NT2/D1 (cell line): ENCODE results near the gene SCNN1G.

Experiments
- DNase-seq: peaks from one replicate; pipeline ENCODE4 v3.0.0-alpha.2; 2011; ENCODE audit warnings: low read depth, low spot score
- H3K27me3 ChIP-seq: 2 replicates; pipeline ENCODE4 v1.6.0; 2011; ENCODE audit warnings: mild to moderate bottlenecking; ENCODE audit not compliant: insufficient read length, insufficient read depth
- H3K36me3 ChIP-seq: 2 replicates; pipeline ENCODE4 v1.6.1; 2011; ENCODE audit warnings: mild to moderate bottlenecking, low read length, mixed read lengths; ENCODE audit not compliant: insufficient read depth, insufficient read length
- H3K4me1 ChIP-seq: 2 replicates; pipeline ENCODE4 v1.5.1; 2011; ENCODE audit not compliant: insufficient read depth, insufficient read length
- H3K4me3 ChIP-seq: 2 replicates; pipeline ENCODE4 v1.5.1; 2011; ENCODE audit warnings: low read depth; ENCODE audit not compliant: insufficient read length
- H3K9ac ChIP-seq: 2 replicates; pipeline ENCODE4 v1.6.0; 2011; ENCODE audit warnings: low read depth; ENCODE audit not compliant: insufficient read length
- H3K9me3 ChIP-seq: 2 replicates; pipeline ENCODE4 v1.5.1; 2011; ENCODE audit warnings: mild to moderate bottlenecking, low read length; ENCODE audit not compliant: insufficient read depth
- SUZ12 ChIP-seq: IDR thresholded peaks from 2 replicates; pipeline ENCODE4 v1.6.1; 2011; ENCODE audit not compliant: insufficient read length, insufficient read depth; ENCODE audit errors: extremely low read depth
- YY1 ChIP-seq: IDR thresholded peaks from 2 replicates; pipeline ENCODE4 v1.6.1; 2011; ENCODE audit not compliant: insufficient read length, insufficient read depth
- ZNF274 ChIP-seq: IDR thresholded peaks from 2 replicates; pipeline ENCODE4 v1.6.1; 2011; ENCODE audit warnings: mild to moderate bottlenecking, low read depth, low read length

The SCNN1G gene

DNA sequence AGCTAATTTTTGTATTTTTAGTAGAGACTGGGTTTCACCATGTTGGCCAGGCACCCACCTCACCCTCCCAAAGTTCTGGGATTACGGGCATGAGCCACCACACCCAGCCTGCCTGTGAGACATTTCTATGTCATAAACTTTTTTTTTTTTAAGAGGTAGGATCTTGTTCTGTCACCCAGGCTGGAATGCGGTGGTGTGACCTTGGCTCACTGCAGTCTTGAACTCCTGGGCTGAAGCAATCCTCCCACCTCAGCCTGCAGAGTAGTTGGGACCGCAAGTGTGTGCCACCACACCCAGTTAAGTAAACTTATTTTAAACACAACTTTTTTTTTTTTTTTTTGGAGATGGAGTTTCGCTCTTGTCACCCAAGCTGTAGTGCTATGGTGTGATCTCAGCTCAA lies 47.2 kb downstream of the SCNN1G start:
- Histone ChIP-seq H3K4me3 (no peak overlapping the region), H3K27me3 (no peaks in the 10 kb centered on the region), H3K4me1 (no peaks in the 10 kb centered on the region), H3K9ac (no peak overlapping the region), H3K9me3 (no peaks in the 10 kb centered on the region), H3K36me3 (no peaks in the 10 kb centered on the region)
- no peak for TF ChIP-seq YY1
- no peak for TF ChIP-seq SUZ12
- no peak for TF ChIP-seq ZNF274
- no peak for DNase-seq

DNA sequence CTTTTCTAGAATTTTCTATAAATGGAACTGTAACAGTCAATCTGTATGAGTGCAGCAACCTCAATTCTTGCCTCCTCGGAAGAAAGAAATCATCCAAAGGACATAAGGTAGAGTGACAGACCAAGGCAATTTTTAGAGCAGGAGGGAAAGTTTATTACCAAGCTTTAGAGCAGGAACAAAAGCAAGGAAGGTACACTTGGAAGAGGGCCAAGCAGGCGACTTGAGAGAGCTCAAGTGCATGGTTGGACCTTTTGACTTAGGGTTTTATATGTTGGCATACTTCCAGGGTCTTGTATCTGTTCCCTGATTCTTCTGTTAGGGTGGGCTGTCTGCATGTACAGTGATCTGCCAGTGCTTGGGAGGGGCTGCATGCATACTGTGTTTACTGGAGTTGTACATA lies 50.3 kb downstream of the SCNN1G start:
- no peak for DNase-seq
- Histone ChIP-seq H3K9ac (no peak overlapping the region), H3K36me3 (no peaks in the 10 kb centered on the region), H3K4me1 (no peaks in the 10 kb centered on the region), H3K27me3 (no peaks in the 10 kb centered on the region), H3K4me3 (no peak overlapping the region), H3K9me3 (no peaks in the 10 kb centered on the region)
- TF ChIP-seq SUZ12: no peak
- no peak for TF ChIP-seq YY1
- TF ChIP-seq ZNF274: no peak

DNA sequence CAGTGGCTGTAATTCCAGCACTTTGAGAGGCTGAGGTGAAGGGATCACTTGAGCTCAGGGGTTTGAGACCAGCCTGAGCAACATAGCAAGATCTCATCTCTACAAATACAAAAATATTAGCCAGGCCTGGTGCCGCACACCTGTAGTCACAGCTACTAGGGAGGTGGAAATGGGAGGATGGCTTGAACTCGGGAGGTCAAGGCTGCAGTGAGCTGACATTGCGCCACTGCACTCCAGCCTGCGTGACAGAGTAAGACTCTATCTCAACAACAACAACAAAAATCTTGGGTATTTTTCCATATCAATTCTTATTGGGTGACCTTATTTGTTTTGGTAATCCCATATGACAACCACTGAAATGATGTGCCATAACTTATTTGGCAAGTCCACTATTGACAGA lies 52.6 kb downstream of the SCNN1G start:
- H3K27me3 ChIP-seq: no peaks in the 10 kb centered on the region
- TF ChIP-seq YY1: no peak

DNA sequence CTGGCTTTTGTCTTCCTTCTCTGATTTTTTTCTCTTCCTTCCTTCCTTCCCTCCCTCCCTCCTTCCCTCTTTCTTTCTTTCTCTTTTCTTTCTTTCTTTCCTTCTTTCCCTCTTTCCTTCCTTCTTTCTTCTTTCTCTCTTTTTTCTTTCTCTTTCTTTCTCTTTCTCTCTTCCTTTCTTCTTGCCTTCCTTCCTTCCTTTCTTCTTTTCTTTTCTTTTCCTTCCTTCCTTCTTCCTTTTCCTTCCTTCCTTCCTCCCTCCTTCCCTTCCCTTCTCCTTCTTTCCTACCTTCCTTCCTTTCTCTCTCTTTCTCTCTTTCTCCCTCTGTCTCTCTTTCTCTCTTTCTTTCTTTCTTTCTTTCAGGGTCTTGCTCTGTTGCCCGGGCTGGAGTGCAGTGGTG lies 54.4 kb downstream of the SCNN1G start:
- Histone ChIP-seq H3K36me3 (no peaks in the 10 kb centered on the region), H3K4me3 (no peak overlapping the region), H3K9ac (no peak overlapping the region), H3K9me3 (no peaks in the 10 kb centered on the region), H3K4me1 (no peaks in the 10 kb centered on the region), H3K27me3 (no peaks in the 10 kb centered on the region)
- TF ChIP-seq YY1 (no peak), SUZ12 (no peak), ZNF274 (no peak)
- no peak for DNase-seq

More for the DNA sequence above, 52.6 kb downstream of the SCNN1G start:
- H3K9me3 ChIP-seq: no peaks in the 10 kb centered on the region
- no peaks in the 10 kb centered on the region for H3K36me3 ChIP-seq
- no peak overlapping the region for H3K4me3 ChIP-seq
- no peak for DNase-seq
- no peak overlapping the region for H3K9ac ChIP-seq
- H3K4me1 ChIP-seq: no peaks in the 10 kb centered on the region

DNA sequence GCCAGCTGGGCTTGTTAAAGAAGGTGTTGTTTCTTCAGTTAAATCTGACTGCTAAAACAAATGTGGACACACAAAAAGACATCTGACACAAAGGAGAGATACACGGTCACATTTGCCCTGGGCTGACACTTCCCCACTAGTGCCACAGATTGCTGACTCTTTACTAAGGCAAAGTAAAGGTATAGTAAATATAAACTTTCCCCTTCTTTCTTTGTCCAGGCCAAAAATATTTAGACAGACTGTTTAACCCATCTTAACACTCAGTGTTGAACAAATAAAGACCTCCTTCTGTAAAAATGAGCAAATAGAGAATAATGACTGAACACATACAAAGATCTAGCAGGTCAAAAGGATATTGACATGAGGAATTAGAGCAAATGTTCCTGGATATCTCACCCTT lies 58.4 kb downstream of the SCNN1G start:
- no peaks in the 10 kb centered on the region for H3K9me3 ChIP-seq
- no peak overlapping the region for H3K4me3 ChIP-seq
- no peaks in the 10 kb centered on the region for H3K27me3 ChIP-seq
- H3K4me1 ChIP-seq: no peaks in the 10 kb centered on the region
- TF ChIP-seq ZNF274: no peak
- no peak for TF ChIP-seq SUZ12
- TF ChIP-seq YY1: no peak
- H3K9ac ChIP-seq: no peak overlapping the region
- no peaks in the 10 kb centered on the region for H3K36me3 ChIP-seq
- no peak for DNase-seq

DNA sequence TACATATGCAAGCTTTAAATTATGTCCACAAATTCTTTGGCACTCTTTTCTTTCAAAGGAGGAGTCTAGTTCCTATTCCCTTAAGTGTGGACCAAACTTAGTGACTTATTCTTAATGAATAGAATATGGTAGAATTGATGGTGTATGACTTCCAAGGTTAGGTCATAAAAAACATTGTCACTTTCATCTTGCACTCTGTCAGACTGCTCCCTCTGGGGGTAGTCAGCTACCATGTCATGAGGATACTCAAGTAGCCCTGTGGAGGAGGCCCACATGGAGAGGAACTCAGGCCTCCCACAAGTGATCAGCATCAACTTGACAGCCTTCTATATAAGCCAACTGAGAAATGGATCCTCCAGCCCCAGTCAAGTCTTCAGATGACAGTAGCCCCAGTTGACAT lies 61.6 kb downstream of the SCNN1G start:
- no peaks in the 10 kb centered on the region for H3K36me3 ChIP-seq
- H3K4me1 ChIP-seq: no peaks in the 10 kb centered on the region
- H3K4me3 ChIP-seq: no peak overlapping the region
- TF ChIP-seq SUZ12 (no peak), YY1 (no peak), ZNF274 (no peak)
- H3K9me3 ChIP-seq: no peaks in the 10 kb centered on the region
- no peak for DNase-seq
- no peaks in the 10 kb centered on the region for H3K27me3 ChIP-seq
- no peak overlapping the region for H3K9ac ChIP-seq

DNA sequence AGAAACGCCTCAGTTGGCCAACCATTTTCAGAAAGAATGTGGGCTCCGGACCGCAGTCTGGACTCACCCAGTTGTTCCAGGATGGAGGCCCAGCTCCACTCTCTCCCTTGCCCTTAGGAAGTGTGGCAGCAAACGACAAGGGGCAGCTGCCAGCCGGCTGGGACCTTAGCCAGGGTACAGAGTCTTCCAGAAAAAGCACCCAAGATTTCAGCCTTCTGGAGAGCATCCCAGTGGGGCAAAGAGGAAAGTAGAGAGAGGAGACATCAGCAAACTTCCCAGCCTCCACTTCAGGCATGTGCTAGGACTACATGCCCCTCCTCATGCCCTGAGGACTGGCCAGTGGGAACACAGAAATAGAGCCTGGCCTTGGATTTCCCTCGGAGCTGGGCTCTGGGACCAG lies 62.7 kb downstream of the SCNN1G start:
- Histone ChIP-seq H3K9me3 (no peaks in the 10 kb centered on the region), H3K9ac (no peak overlapping the region), H3K27me3 (no peaks in the 10 kb centered on the region), H3K4me3 (no peak overlapping the region), H3K4me1 (no peaks in the 10 kb centered on the region), H3K36me3 (no peaks in the 10 kb centered on the region)
- TF ChIP-seq ZNF274 (no peak), SUZ12 (no peak), YY1 (no peak)
- DNase-seq: no peak
